Measurements from ENCODE around the gene POLR2E. TPM values are rescaled to one million over a fixed set of nuclear protein-coding genes. Genes with fewer than 3 reads are reported as not detected.

POLR2E gene
- total RNA-seq, 4 donors from 2014 or later = 81.6 to 136 (median 121) TPM

DNA sequence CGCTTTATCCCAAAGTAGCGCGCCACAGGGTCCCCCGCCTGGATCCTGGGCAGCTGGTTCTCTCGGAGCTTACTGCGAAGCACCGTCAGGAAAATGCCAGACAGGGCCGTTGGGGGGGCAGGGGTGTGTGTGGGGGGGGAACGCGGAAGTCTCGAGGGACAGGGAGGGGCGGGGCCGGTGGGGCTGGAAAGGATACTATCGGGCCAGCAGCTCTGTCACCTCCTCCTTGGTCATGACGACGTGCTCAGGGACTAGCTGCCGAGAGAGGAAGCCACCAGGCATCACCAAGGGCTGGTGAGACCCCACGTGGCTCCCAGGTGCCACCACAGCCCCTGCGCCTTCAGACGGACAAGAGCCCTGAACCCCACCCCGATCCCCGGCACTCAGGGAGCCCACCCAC is 5.3 kb downstream of the POLR2E start:
- no peak overlapping the region for H3K4me3 ChIP-seq
- H3K27me3 ChIP-seq = no peaks in the 10 kb centered on the region
- H3K27ac ChIP-seq = peak overlapping the region in 2 of 4 donors; percentile 40 to 83
- TF ChIP-seq, protein P1, sequence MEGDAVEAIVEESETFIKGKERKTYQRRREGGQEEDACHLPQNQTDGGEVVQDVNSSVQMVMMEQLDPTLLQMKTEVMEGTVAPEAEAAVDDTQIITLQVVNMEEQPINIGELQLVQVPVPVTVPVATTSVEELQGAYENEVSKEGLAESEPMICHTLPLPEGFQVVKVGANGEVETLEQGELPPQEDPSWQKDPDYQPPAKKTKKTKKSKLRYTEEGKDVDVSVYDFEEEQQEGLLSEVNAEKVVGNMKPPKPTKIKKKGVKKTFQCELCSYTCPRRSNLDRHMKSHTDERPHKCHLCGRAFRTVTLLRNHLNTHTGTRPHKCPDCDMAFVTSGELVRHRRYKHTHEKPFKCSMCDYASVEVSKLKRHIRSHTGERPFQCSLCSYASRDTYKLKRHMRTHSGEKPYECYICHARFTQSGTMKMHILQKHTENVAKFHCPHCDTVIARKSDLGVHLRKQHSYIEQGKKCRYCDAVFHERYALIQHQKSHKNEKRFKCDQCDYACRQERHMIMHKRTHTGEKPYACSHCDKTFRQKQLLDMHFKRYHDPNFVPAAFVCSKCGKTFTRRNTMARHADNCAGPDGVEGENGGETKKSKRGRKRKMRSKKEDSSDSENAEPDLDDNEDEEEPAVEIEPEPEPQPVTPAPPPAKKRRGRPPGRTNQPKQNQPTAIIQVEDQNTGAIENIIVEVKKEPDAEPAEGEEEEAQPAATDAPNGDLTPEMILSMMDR (IDR thresholded peaks at IDR 0.05) = no peak
- TF ChIP-seq POLR2A (IDR thresholded peaks at IDR 0.05) = no peak
- no peak for TF ChIP-seq EP300 (IDR thresholded peaks at IDR 0.05)
- WGBS, 2 donors = 73 to 80% methylated on average over 10 to 15 of the region's 22 CpGs
- DNase-seq (ENCODE audit: low spot score in 2 of 2) = no peak
- H3K4me1 ChIP-seq = peaks cover 0 to 68% (median 34%) of the 10 kb centered on the region in 4 donors
- H3K36me3 ChIP-seq = peaks cover 0 to 77% (median 7%) of the 10 kb centered on the region in 3 donors
- H3K9me3 ChIP-seq = no peaks in the 10 kb centered on the region

GRCh38 chr19:1089126-1089771 is 5.9 kb downstream of the POLR2E start:
- H3K27ac ChIP-seq = peak overlapping the region in 3 of 4 donors; percentile 77 to 88 (median 83)
- H3K36me3 ChIP-seq = peaks cover 0 to 77% (median 7%) of the 10 kb centered on the region in 3 donors
- H3K27me3 ChIP-seq = no peaks in the 10 kb centered on the region
- TF ChIP-seq EP300 (IDR thresholded peaks at IDR 0.05) (no peak), POLR2A (IDR thresholded peaks at IDR 0.05) (no peak)
- TF ChIP-seq, protein P1 (IDR thresholded peaks at IDR 0.05) = no peak
- no peak overlapping the region for H3K4me3 ChIP-seq
- no peak for DNase-seq (ENCODE audit: low spot score in 2 of 2)
- WGBS, 2 donors = 90 to 93% methylated on average over 23 of the region's 32 CpGs
- peaks cover 0 to 64% (median 31%) of the 10 kb centered on the region in 4 donors for H3K4me1 ChIP-seq
- H3K9me3 ChIP-seq = no peaks in the 10 kb centered on the region

DNA sequence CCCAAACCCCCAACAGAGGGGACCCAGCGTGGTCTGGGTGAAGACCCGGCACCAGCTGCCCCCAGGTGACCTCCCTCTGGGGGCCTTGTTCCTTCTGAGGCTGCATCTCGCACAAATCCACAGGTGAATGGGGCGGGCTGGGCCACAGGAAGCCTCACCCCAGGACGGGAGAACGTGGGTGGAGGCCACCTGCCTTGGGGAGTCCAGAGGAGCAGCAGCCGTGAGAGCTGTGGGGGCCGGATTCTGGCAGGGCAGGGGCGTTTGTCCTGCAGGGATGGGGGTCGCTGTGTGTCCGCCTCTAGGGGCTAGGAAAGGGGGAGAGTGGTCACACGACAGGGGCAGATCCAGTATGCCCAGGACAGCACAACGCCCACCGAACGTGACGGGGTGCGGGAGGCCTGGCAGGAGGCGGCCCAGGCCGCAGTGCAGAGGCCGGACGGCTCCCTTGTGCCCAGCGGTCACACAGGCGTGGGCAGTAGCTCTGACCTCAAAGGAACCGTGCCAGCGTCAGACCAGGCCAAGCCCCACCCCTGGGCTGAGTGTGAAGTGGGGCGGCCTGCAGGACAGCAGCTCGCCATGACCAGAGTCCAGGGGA is 6.7 kb downstream of the POLR2E start:
- no peaks in the 10 kb centered on the region for H3K9me3 ChIP-seq
- peaks cover 0 to 57% (median 23%) of the 10 kb centered on the region in 4 donors for H3K4me1 ChIP-seq
- no peak for DNase-seq (ENCODE audit: low spot score in 2 of 2)
- TF ChIP-seq POLR2A (IDR thresholded peaks at IDR 0.05) (peak in 1 of 2 donors; percentile 27), EP300 (IDR thresholded peaks at IDR 0.05) (peak in 1 of 2 donors; percentile 52)
- TF ChIP-seq, protein P1 (IDR thresholded peaks at IDR 0.05) = no peak
- no peak overlapping the region for H3K4me3 ChIP-seq
- peaks cover 0 to 73% (median 5%) of the 10 kb centered on the region in 3 donors for H3K36me3 ChIP-seq
- H3K27ac ChIP-seq = peak overlapping the region; percentile 46 to 88 (median 80)
- 54 to 81% methylated on average over 12 to 26 of the region's 27 CpGs for WGBS, 2 donors
- H3K27me3 ChIP-seq = no peaks in the 10 kb centered on the region

- peaks cover 0 to 58% (median 19%) of the 10 kb centered on the region in 4 donors for H3K4me1 ChIP-seq
- H3K27me3 ChIP-seq = peaks cover 0 to 2% of the 10 kb centered on the region in 2 donors
- no peaks in the 10 kb centered on the region for H3K9me3 ChIP-seq
- DNase-seq (ENCODE audit: low spot score in 2 of 2) = peak in 1 of 2 donors; percentile 72
- H3K4me3 ChIP-seq = no peak overlapping the region
- TF ChIP-seq POLR2A (IDR thresholded peaks at IDR 0.05) (no peak), EP300 (IDR thresholded peaks at IDR 0.05) (peak in 1 of 2 donors; percentile 76)
- TF ChIP-seq, protein P1 (IDR thresholded peaks at IDR 0.05) = peak in 1 of 5 experiments; percentile 11
- H3K36me3 ChIP-seq = peaks cover 0 to 67% (median 0%) of the 10 kb centered on the region in 3 donors
- peak overlapping the region; percentile 46 to 88 (median 80) for H3K27ac ChIP-seq
- WGBS, 2 donors = 64 to 72% methylated on average over 24 to 27 of the region's 27 CpGs
Observed at GRCh38 chr19:1087813-1088415, 7.3 kb downstream of the POLR2E start.
